ENCODE results near the gene EPB41L5.
"Not testable (repeated sequence)": the region's sequence is repeated elsewhere in the genome, so short reads cannot be mapped to it uniquely, and the experiment has no call there.

EPB41L5 gene

GRCh38 chr2:120142528-120143219, 129.8 kb downstream of the EPB41L5 start:
- no peak for DNase-seq

DNA sequence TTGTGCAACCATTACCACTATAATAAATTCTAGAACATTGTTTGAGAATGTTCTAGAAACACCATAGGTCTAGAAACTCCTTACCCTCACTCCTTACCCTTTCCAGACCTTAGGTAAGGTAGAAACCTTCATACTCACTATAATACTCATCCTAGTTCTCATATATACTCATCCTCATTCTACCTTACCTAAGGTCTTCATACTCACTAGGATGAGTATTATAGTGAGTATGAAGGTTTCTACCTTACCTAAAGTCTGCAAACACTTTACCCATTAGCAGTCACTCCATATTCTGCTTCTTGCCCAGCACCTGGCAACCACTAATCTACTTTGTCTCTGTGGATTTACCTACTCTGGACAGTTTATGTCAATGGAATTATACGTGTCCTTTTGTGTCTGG, 135.4 kb downstream of the EPB41L5 start:
- DNase-seq, result no peak

- DNase-seq, result no peak
Observed at GRCh38 chr2:120148669-120149068, 135.8 kb downstream of the EPB41L5 start.

GRCh38 chr2:120149406-120149805, 136.5 kb downstream of the EPB41L5 start:
- DNase-seq, result no peak

- no peak for DNase-seq
Observed at GRCh38 chr2:120150040-120150482, 137.2 kb downstream of the EPB41L5 start.

- DNase-seq, result no peak
Observed at GRCh38 chr2:120155308-120155707, 142.4 kb downstream of the EPB41L5 start.

DNA sequence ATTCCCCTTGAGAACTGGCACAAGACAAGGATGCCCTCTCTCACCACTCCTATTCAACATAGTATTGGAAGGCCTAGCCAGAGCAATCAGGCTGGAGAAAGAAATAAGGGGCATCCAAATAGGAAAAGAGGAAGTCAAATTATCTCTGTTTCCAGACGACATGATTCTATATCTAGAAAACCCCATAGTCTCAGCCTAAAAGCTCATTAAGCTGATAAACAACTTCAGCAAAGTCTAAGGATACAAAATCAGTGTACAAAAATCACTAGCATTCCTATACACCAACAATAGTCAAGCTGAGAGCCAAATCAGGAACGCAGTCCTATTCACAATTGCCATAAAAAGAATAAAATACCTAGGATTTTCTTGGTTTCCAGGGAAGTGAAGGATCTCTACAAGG, 145.8 kb downstream of the EPB41L5 start:
- DNase-seq, result not testable (repeated sequence)

GRCh38 chr2:120161190-120161589, 148.3 kb downstream of the EPB41L5 start:
- no peak for DNase-seq

- DNase-seq, result no peak
Observed at GRCh38 chr2:120162716-120163115, 149.8 kb downstream of the EPB41L5 start.

DNA sequence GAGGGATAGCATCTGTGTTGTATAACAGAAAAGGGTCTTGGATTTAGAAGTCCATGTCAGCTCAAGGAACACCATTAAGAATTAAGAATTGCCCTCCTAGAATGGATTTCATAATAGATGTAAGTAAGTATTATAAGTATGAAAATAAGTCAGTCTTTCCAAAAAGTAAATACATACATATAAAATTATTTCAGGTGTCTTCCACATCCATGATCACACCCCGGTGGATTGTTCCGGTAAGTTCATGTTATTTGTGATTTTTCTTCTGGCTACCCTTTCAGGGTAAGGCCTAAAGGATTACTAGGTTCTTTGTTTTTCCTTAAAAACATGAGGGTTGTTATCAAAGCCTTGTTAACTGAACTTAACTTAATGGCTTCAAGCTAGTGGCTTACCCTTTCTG, 154.4 kb downstream of the EPB41L5 start:
- DNase-seq, result no peak

DNA sequence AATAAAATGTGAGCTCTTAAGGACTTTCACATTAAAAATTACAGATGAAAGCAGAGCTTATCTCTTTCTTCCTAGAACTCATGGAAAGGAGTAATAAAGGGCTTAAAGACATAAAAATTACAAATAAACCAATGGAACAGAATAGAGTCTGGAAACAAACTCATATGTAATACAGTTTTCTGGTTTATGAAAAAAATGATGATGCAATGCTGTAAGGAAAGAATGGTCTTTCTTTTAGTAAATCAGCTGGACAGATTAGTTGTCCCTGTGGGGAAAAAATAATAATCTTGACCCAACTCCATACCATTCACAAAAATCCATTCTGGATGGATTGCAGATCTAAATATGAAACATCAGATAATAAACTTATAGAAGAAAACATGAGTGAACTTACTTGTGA, 156.1 kb downstream of the EPB41L5 start:
- no peak for DNase-seq

GRCh38 chr2:120174963-120175581, 162.2 kb downstream of the EPB41L5 start:
- DNase-seq, result peak; percentile 58

DNA sequence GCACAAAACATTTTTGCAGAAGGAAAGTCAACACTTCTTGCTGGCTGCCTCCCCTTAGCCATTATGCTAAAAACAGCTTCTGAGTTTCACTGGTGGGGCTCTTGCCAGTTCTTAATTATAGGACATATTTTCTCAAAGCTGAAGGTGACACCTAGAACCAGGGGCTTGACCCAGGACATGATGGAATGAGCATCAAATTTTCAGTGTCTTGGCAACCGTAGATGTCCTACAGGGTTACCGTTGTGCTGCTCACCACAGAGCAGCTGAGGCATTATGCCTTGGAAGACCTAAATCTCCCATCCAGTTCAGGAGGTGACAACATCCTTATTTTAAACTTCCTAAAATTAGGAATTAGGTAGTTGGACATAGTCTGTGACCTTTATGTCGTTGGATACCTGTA, 163.6 kb downstream of the EPB41L5 start:
- DNase-seq, result no peak

DNA sequence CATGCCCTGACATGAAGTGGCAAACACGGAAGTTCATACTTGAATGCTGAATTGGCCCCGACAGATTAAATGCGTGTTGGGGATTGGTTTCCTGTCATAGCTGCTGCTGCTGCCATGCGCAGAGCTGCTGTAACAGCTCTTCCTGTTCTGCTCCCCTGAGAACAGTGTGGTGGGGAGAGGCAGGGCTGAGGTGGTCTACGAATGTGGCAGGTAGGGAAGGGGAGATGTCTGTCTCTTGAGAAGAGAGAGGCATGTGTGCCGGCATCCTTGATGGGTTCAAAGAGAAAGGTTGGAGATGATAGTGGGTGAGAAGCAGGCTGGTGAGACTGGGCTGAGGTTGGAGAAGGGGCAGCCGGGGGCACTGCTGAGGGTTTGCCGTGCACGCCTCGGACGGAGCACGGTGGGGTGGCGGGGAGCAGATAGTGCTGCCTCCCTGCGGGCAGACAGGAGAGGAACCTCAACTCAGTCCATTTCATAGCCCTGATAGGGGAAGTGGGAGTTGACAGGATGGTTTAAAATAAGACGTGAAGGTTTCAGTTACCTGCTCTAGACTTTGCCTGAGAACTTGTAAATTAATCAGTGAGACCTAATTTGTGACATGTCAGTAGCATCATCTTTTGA, 164.2 kb downstream of the EPB41L5 start:
- DNase-seq, result peak; percentile 83

GRCh38 chr2:120177973-120178372, 165.1 kb downstream of the EPB41L5 start:
- DNase-seq, result no peak

DNA sequence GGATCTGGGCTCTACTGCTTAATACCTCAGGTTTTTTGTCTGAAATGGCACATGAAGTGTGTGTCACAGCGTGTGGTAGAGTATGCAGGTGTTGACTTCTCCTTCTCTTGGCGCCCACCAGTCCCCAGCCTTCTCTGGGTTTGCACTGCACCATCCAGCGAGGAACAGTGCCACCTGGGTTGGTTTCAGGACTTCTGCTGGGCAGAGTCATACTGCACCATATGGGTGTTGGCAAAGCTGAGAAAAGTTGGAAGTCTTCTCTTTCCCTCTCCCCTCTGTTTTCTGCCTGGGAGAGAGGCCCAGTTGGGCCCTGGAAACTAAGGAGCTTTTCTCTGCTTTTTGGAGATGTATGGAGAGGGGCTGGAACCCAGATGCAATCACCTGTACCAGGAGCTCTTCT, 166.5 kb downstream of the EPB41L5 start:
- DNase-seq, result no peak

DNA sequence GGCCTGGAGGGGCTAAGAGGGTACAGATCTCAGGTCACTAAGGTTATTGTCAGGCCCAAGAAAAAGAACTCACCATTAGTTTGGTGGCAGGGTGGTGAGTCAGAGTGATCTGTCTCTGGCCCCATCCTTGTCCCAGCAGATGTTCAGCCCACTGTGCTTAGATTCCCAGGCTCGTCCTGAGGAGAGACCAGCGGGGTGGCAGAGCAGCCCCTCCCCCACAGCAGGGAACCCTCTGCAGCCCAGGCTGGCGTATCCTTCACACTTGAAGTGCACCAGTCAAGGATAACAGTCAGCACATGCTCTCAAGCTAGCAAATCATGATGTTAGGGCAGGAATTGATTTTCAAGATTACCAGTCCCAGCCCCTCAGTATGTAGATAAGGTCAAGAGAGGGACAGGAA, 167.2 kb downstream of the EPB41L5 start:
- DNase-seq, result no peak

DNA sequence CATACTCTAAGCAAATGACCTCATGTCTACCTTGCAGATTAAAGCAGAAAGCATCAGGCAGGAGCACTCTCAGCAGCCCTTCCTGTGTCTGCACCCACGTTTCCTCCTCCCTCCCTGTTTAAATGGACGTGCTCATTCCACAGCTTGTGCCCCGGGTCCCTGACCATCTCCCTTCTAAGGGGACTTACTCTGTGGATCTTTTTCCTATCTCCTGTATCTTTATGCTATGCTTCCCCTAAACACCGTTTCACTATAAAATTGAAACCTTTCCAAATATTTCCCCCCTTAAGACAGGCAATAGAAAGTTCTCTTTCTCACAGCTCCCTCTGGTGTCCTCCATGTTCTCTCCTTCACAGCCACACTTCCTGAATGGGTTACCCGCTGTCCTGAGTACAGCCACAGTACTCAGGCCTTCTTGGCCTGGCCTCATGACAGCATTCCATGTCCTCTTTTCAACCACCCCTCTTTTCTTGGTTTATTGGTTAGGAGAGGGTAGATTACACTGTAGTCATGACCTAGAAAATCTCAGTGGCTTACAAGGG, 169.2 kb downstream of the EPB41L5 start:
- no peak for DNase-seq

- no peak for DNase-seq
Observed at GRCh38 chr2:120189189-120189588, 176.3 kb downstream of the EPB41L5 start.

GRCh38 chr2:120192280-120192679, 179.4 kb downstream of the EPB41L5 start:
- no peak for DNase-seq

GRCh38 chr2:120195553-120195952, 182.7 kb downstream of the EPB41L5 start:
- DNase-seq, result no peak

GRCh38 chr2:120199817-120200459, 187.1 kb downstream of the EPB41L5 start:
- DNase-seq, result not testable (repeated sequence)

DNA sequence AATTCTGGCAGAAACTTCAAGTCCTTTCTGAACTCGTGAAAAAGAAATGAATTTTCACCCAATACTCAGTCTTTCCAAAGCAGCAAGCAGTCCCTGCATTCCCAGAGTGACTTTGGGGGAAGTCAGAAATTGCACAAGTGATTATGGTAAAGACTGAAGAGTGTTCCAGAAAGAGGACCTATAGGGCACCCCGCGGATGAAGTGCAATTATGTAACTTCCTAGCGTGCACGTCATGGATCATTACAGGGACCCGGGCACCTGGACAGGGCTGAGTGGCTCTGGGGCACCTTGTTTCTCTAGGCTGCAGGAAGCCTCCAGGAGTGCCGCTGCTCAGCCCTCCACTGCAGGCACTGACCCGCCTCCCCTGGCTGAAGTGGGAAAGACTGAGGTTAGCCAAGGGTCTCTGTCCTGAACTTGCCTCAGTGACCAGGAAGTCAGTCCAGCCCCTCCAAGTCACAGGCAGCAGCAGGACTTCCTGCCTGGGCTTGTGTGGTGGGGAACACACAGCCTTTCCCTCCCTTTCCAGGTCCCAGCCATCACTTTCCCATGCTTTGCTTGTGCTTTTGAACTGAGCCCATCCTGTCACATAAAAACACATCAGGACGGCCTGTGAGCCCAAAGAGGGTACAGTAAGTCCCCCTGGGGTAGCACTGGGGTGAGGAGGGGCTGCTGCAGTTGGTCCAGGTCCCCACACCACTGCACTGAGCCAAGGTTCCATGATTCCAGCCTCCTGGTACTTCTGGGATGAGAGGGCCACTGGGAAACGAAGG, 190.6 kb downstream of the EPB41L5 start:
- DNase-seq, result no peak

Data from activated CD4-positive, alpha-beta T cell treated with anti-CD3 and anti-CD28 coated beads, Interleukin-2, Interleukin-6, amounts not matched to agents 100 ng/mL and 50 ng/mL, durations not matched to agents 16 hours and 8 hours (primary cell).